H1 (cell line): Measurements from ENCODE around the gene PSMA5. TPM values are rescaled to one million over a fixed set of nuclear protein-coding genes. Genes with fewer than 3 reads are reported as not detected.

ENCODE experiments used
- CTCF ChIA-PET: fragments of 300-600 bp; sonication (Branson Sonifier 250); formaldehyde crosslinking; loops from one replicate; lab custom pipeline; 2021; ENCODE audit not compliant: partially characterized antibody; lab: Charles Lee
- POLR2A ChIA-PET: fragments of 300-600 bp; sonication (Branson Sonifier 250); formaldehyde crosslinking; loops from one replicate; lab custom pipeline; 2021; ENCODE audit warnings: inconsistent platforms; ENCODE audit not compliant: partially characterized antibody; lab: Charles Lee
- DNase-seq, 2 experiments: peaks; one replicate each; pipeline versions ENCODE4 v3.0.0 to v3.0.0-alpha.2; 2010 to 2022; ENCODE audit warnings: low spot score in 2 of 2, low read depth in 1 of 2, mixed read lengths in 1 of 2
- FAIRE-seq: peaks from 2 replicates; lab custom pipeline; 2011; peaks lifted over from hg19 to GRCh38; lab: Jason Lieb, UNC
- H2AFZ ChIP-seq: 2 replicates; pipeline ENCODE4 v1.8.1; 2012; ENCODE audit warnings: low read length, inconsistent platforms
- H2AK5ac ChIP-seq: 2 replicates; pipeline ENCODE4 v1.6.1; 2013; ENCODE audit warnings: low read depth, low read length
- H2BK120ac ChIP-seq: replicated peaks from 2 replicates; pipeline ENCODE3; 2013; ENCODE audit warnings: low read depth, low read length, inconsistent platforms
- H2BK12ac ChIP-seq: 2 replicates; pipeline ENCODE4 v1.6.1; 2013; ENCODE audit warnings: low read depth, low read length
- H2BK15ac ChIP-seq: 2 replicates; pipeline ENCODE4 v1.6.1; 2013; ENCODE audit warnings: low read length
- H2BK20ac ChIP-seq: 2 replicates; pipeline ENCODE4 v1.6.1; 2013; ENCODE audit warnings: low read length
- H2BK5ac ChIP-seq: 2 replicates; pipeline ENCODE4 v1.6.1; 2013; ENCODE audit warnings: low read depth, low read length
- H3K14ac ChIP-seq: 2 replicates; pipeline ENCODE4 v1.6.1; 2013; ENCODE audit warnings: inconsistent platforms; ENCODE audit not compliant: insufficient read length
- H3K18ac ChIP-seq: 2 replicates; pipeline ENCODE4 v1.6.1; 2013; ENCODE audit warnings: low read length; ENCODE audit errors: extremely low read depth
- H3K23ac ChIP-seq: 2 replicates; pipeline ENCODE4 v1.6.1; 2013; ENCODE audit warnings: inconsistent platforms; ENCODE audit not compliant: insufficient read length
- H3K23me2 ChIP-seq: 2 replicates; pipeline ENCODE4 v1.6.1; 2013; ENCODE audit warnings: low read depth, low read length
- H3K27ac ChIP-seq: 2 replicates; pipeline ENCODE4 v1.6.1; 2011; ENCODE audit warnings: low read depth, low read length, inconsistent platforms
- H3K27me3 ChIP-seq, 4 experiments: replicated peaks in 1 of 4; 1 replicate in 1 of 4; 2 replicates in 3 of 4; pipeline versions ENCODE4 v1.6.1 to v1.8.1; 2011 to 2013; ENCODE audit warnings: low read length in 3 of 4, mild to moderate bottlenecking in 3 of 4, inconsistent platforms in 2 of 4, mixed read lengths in 2 of 4, moderate library complexity in 1 of 4; ENCODE audit not compliant: control insufficient read depth in 3 of 4, insufficient read depth in 3 of 4; ENCODE audit errors: extremely low read depth in 1 of 4
- H3K36me3 ChIP-seq, 4 experiments: 2 replicates each; pipeline versions ENCODE4 v1.6.1 to v1.8.1; 2011 to 2013; ENCODE audit warnings: mild to moderate bottlenecking in 4 of 4, low read length in 3 of 4, moderate library complexity in 2 of 4, control low read depth in 1 of 4, inconsistent platforms in 1 of 4; ENCODE audit not compliant: insufficient read depth in 4 of 4, control insufficient read depth in 2 of 4
- H3K4ac ChIP-seq: replicated peaks from 2 replicates; pipeline ENCODE3; 2013; ENCODE audit warnings: low read length, low read depth, mixed read lengths, inconsistent platforms; ENCODE audit not compliant: insufficient read length
- H3K4me1 ChIP-seq, 4 experiments: replicated peaks in 1 of 4; 1 replicate in 1 of 4; 2 replicates in 3 of 4; pipeline versions ENCODE4 v1.6.1 to v1.8.1; 2011 to 2013; ENCODE audit warnings: low read length in 3 of 4, inconsistent platforms in 2 of 4, mixed read lengths in 1 of 4; ENCODE audit not compliant: insufficient read depth in 4 of 4, control insufficient read depth in 3 of 4
- H3K4me2 ChIP-seq, 2 experiments: 2 replicates each; pipeline versions ENCODE4 v1.6.1 to v1.8.1; 2011 to 2013; ENCODE audit warnings: low read depth in 2 of 2, low read length in 2 of 2, control low read depth in 1 of 2, inconsistent platforms in 1 of 2, mild to moderate bottlenecking in 1 of 2; ENCODE audit not compliant: insufficient read depth in 1 of 2
- H3K4me3 ChIP-seq, 4 experiments: fragments of 200-600, 300-600 bp in 1 of 4; sonication (generic), shearing (Covaris generic), sonication (Bioruptor Twin) in 1 of 4; 2 replicates each; pipeline versions ENCODE4 v1.5.1 to v1.8.1; 2011 to 2016; ENCODE audit warnings: low read length in 4 of 4, low read depth in 3 of 4, control low read depth in 2 of 4, inconsistent platforms in 2 of 4, mild to moderate bottlenecking in 2 of 4, mixed read lengths in 1 of 4, moderate library complexity in 1 of 4; ENCODE audit not compliant: insufficient read depth in 2 of 4; ENCODE audit errors: extremely low read depth in 1 of 4
- H3K56ac ChIP-seq: replicated peaks from 2 replicates; pipeline ENCODE3; 2013; ENCODE audit warnings: low read depth, mild to moderate bottlenecking, mixed read lengths, low read length, inconsistent platforms; ENCODE audit not compliant: insufficient read length
- H3K79me1 ChIP-seq: 2 replicates; pipeline ENCODE4 v1.6.1; 2013; ENCODE audit warnings: low read depth, low read length, control low read depth
- H3K79me2 ChIP-seq, 2 experiments: 2 replicates each; pipeline versions ENCODE4 v1.6.1 to v1.8.1; 2012 to 2013; ENCODE audit warnings: low read length in 2 of 2, mild to moderate bottlenecking in 2 of 2, inconsistent platforms in 1 of 2; ENCODE audit not compliant: insufficient read depth in 2 of 2, control insufficient read depth in 1 of 2
- H3K9ac ChIP-seq, 4 experiments: replicated peaks in 1 of 4; 1 replicate in 1 of 4; 2 replicates in 3 of 4; pipeline versions ENCODE4 v1.6.1 to v1.8.1; 2011 to 2013; ENCODE audit warnings: low read depth in 3 of 4, low read length in 3 of 4, control low read depth in 2 of 4, mild to moderate bottlenecking in 2 of 4, moderate library complexity in 2 of 4, inconsistent platforms in 1 of 4; ENCODE audit errors: extremely low read depth in 1 of 4
- H3K9me3 ChIP-seq, 2 experiments: 2 replicates each; pipeline versions ENCODE4 v1.6.1 to v1.8.1; 2012 to 2013; ENCODE audit warnings: mild to moderate bottlenecking in 2 of 2, moderate library complexity in 2 of 2, control low read depth in 1 of 2, inconsistent platforms in 1 of 2, low read depth in 1 of 2, low read length in 1 of 2, mixed read lengths in 1 of 2; ENCODE audit not compliant: insufficient read depth in 2 of 2
- H4K20me1 ChIP-seq, 2 experiments: replicated peaks in 1 of 2; 2 replicates each; pipeline versions ENCODE3 to v1.8.1; 2011 to 2013; ENCODE audit warnings: inconsistent platforms in 2 of 2, low read length in 2 of 2, mild to moderate bottlenecking in 1 of 2; ENCODE audit not compliant: insufficient read depth in 2 of 2, control insufficient read depth in 1 of 2
- H4K5ac ChIP-seq: 2 replicates; pipeline ENCODE4 v1.6.1; 2013; ENCODE audit warnings: low read length, low read depth, mixed read lengths, inconsistent platforms; ENCODE audit not compliant: insufficient read length
- H4K8ac ChIP-seq: 2 replicates; pipeline ENCODE4 v1.8.0; 2013; ENCODE audit warnings: mild to moderate bottlenecking, moderate library complexity, low read length, inconsistent platforms; ENCODE audit not compliant: insufficient read depth; ENCODE audit errors: extremely low read depth
- H4K91ac ChIP-seq: replicated peaks from 2 replicates; pipeline ENCODE3; 2013; ENCODE audit warnings: low read length, mixed read lengths, inconsistent platforms; ENCODE audit not compliant: insufficient read length
- CREB1 ChIP-seq: IDR thresholded peaks from 2 replicates; pipeline ENCODE4 v1.6.1; 2012; ENCODE audit warnings: inconsistent platforms
- EGR1 ChIP-seq: IDR thresholded peaks from 2 replicates; pipeline ENCODE4 v1.6.1; 2011; ENCODE audit warnings: low read depth, low read length, borderline replicate concordance
- POLR2A ChIP-seq, 2 experiments: IDR thresholded peaks; 1 replicate in 1 of 2; 2 replicates in 1 of 2; pipeline ENCODE4 v1.6.1; 2011; ENCODE audit warnings: low read depth in 2 of 2, low read length in 2 of 2, mild to moderate bottlenecking in 2 of 2; ENCODE audit errors: control extremely low read depth in 1 of 2
- RXRA ChIP-seq: IDR thresholded peaks from 2 replicates; pipeline ENCODE4 v1.6.1; 2011; ENCODE audit warnings: low read depth, mild to moderate bottlenecking, low read length, moderate library complexity; ENCODE audit not compliant: insufficient read depth
- SIX5 ChIP-seq: IDR thresholded peaks from 2 replicates; pipeline ENCODE4 v1.6.1; 2011; ENCODE audit warnings: mild to moderate bottlenecking, low read depth, low read length
- SP2 ChIP-seq: IDR thresholded peaks from 2 replicates; pipeline ENCODE4 v1.6.1; 2012; ENCODE audit warnings: mild to moderate bottlenecking, low read length, inconsistent platforms
- SP4 ChIP-seq: IDR thresholded peaks from 2 replicates; pipeline ENCODE4 v1.6.1; 2012; ENCODE audit warnings: low read length, inconsistent platforms
- TBP ChIP-seq: IDR thresholded peaks from 2 replicates; pipeline ENCODE4 v1.6.1; 2011; ENCODE audit warnings: low read depth, low read length, improper control_type of control experiment
- TEAD4 ChIP-seq: IDR thresholded peaks from 2 replicates; pipeline ENCODE4 v1.6.1; 2012; ENCODE audit warnings: low read depth, low read length, inconsistent platforms, mixed read lengths
- WGBS, 2 experiments: shearing (Covaris generic) in 1 of 2; methylation state at CpG; one replicate each; pipeline versions ENCODE4 v1.1.6 to v1.1.7; 2013 to 2015; ENCODE audit warnings: low lambda C conversion rate in 2 of 2, mixed read lengths in 2 of 2, inconsistent platforms in 1 of 2, low coverage in 1 of 2, missing lambda C conversion rate in 1 of 2; ENCODE audit not compliant: insufficient replicate concordance in 2 of 2, insufficient coverage in 1 of 2, insufficient read length in 1 of 2; ENCODE audit errors: extremely low coverage in 1 of 2, missing lambda C conversion rate in 1 of 2; 5-methylcytosine and 5-hydroxymethylcytosine counted together
- polyA plus RNA-seq, 7 experiments: library from polyadenylated mRNA; depleted of rRNA in 3 of 7; stranded (reverse) in 5 of 7; unstranded in 2 of 7; fragments of >200 nt in 5 of 7; fragments of 200-250 nt in 2 of 7; gene quantifications; 1 replicate in 5 of 7; 2 replicates in 1 of 7; 4 replicates in 1 of 7; pipeline versions ENCODE4 v1.2.1 to v1.2.3, GENCODE V29; 2011 to 2013; ENCODE audit warnings: missing spikeins in 2 of 7, mixed read lengths in 2 of 7
- total RNA-seq: library from RNA; stranded (reverse); fragmentation: NEBNext Ultra II Directional; extraction: Animal tissue kit (Norgen Biotek cat#: 25700); gene quantifications from 2 replicates; pipeline ENCODE4 v1.2.1, GENCODE V29; 2021

Gene PSMA5
- total and polyA plus RNA-seq, 2 of the 8 experiments (the other 6 are each of a cell fraction or from before 2014, with no cell fraction given) = 140 to 166 TPM

DNA sequence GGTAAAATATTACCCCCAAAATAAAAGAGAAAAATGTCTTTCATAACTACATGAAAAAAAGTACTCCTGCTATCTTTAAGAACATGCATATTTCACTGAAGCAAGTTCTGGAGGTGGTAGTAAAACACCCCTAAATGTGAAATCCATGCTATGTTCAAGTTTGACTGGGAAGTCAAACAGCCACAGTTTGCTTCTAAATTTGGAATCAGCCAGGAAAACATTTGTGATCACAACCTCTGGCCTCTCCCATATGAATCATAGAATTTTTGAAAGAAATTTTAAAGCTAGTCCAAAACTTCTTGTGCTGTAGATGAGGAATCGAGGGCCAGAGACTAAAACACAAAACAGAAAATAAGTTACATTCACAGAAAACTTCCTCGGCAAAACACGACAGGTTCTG is 35.1 kb downstream of the PSMA5 start:
- no peak overlapping the region for H3K14ac ChIP-seq
- no peak overlapping the region for H3K27ac ChIP-seq
- no peak overlapping the region for H3K56ac ChIP-seq
- H2BK15ac ChIP-seq = no peak overlapping the region
- H3K79me2 ChIP-seq = peaks cover 3 to 93% of the 10 kb centered on the region in 2 experiments
- no peaks in the 10 kb centered on the region for H3K9me3 ChIP-seq
- no peak overlapping the region for H3K9ac ChIP-seq
- no peak overlapping the region for H4K8ac ChIP-seq
- H3K36me3 ChIP-seq = no peaks in the 10 kb centered on the region
- no peaks in the 10 kb centered on the region for H3K27me3 ChIP-seq
- no peak overlapping the region for H4K5ac ChIP-seq
- H3K23me2 ChIP-seq = no peaks in the 10 kb centered on the region
- H2BK120ac ChIP-seq = no peak overlapping the region
- H2BK12ac ChIP-seq = no peak overlapping the region
- H3K18ac ChIP-seq = no peak overlapping the region
- no peak overlapping the region for H2BK5ac ChIP-seq
- ChIA-PET POLR2A (interaction anchor here (0.7 kb wide), 1 partner anchor 33 kb away, joined by 3 read pairs; no protein-coding TSS in a partner anchor), CTCF (interaction anchor here (0.7 to 2.1 kb wide), 4 partner anchors 12 to 127 kb away, joined by 3 to 6 read pairs (median 4); no protein-coding TSS in a partner anchor)
- H2BK20ac ChIP-seq = no peak overlapping the region
- TF ChIP-seq SIX5 (no peak), RXRA (no peak), TBP (no peak), TEAD4 (no peak), CREB1 (no peak), POLR2A (IDR thresholded peaks at IDR 0.05; ENCODE audit: control extremely low read depth in 1 of 2, low read depth in 2 of 2, low read length in 2 of 2) (no peak), EGR1 (no peak), SP2 (no peak), SP4 (no peak)
- H3K4me1 ChIP-seq = peaks cover 0 to 4% (median 1%) of the 10 kb centered on the region in 4 experiments; a peak in 6 of 7 replicates
- FAIRE-seq (no peak), DNase-seq (no peak)
- no peak overlapping the region for H3K4me2 ChIP-seq
- H3K79me1 ChIP-seq = 0 out of 2 replicates have a peak, but pooled peaks cover 5% of the 10 kb centered on the region
- H2AK5ac ChIP-seq = no peak overlapping the region
- H3K23ac ChIP-seq = no peak overlapping the region
- WGBS, 2 experiments = 85% methylated on average over 3 of the region's 3 CpGs; no CpG with 5 or more reads in 1 of the 2 experiments
- H4K20me1 ChIP-seq = peaks cover 0 to 7% of the 10 kb centered on the region in 2 experiments
- H3K4me3 ChIP-seq = no peak overlapping the region
- no peak overlapping the region for H2AFZ ChIP-seq
- H4K91ac ChIP-seq = no peak overlapping the region
- no peak overlapping the region for H3K4ac ChIP-seq
